Measurements from ENCODE around the gene C16orf90.

DNA sequence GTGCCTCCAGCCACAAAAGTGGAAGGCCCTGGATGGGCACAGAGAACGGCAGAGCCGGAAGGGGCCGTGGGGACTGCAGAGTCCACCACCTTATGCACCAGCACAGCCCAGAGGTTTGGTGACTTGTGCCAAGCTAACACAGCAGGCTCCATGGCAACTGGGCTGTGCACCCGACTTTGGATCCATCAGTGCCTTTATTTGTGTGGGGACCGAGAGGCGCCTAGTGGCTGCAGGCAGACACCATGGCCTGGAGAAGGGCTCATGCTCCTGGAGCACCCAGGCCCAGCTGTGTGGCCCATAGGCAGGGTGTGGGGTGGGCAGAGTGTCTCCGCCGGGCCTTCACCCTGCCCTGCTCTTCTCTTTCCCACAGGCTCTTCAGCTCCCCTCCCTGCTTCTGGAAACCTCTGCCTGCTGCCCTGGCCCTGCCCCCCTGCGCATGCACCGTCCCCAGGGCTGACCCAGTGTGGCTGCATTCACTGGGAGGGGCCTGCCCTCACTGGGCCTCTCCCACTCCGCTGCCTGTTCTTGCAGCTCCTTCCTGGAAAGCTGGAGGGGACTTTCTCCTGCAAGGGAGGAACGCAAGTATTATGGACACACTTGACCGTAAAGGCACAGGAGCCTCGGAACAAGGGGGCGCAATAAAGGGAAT is 10.1 kb downstream of the C16orf90 start:
- TF ChIP-seq YY1 (IDR thresholded peaks at IDR 0.05; ENCODE audit: insufficient read depth, insufficient read length) (no peak), SUZ12 (IDR thresholded peaks at IDR 0.05; ENCODE audit: extremely low read depth, insufficient read depth, insufficient read length) (no peak), ZNF274 (IDR thresholded peaks at IDR 0.05; ENCODE audit: low read depth, low read length) (no peak)

All from NT2/D1 (cell line).